Gastrocnemius medialis (tissue), 4 donors: ENCODE results near the gene E2F1. TPM values are rescaled to one million over a fixed set of nuclear protein-coding genes. Genes with fewer than 3 reads are reported as not detected.
A peak's percentile ranks its signal among the peaks of the same experiment; 100 is the strongest.

Experiments
- ATAC-seq, 2 donors: fragments of 150-250 bp; one replicate each; pipeline ENCODE4 v1.9.1; 2016
- DNase-seq, 2 donors: peaks; one replicate each; pipeline ENCODE4 v3.0.0-alpha.2; 2019
- H3K27ac ChIP-seq, 4 donors: fragments of 200-600 bp; sonication (generic); 1 replicate in 1 of 4; 2 replicates in 3 of 4; pipeline ENCODE4 v1.5.1; 2016 to 2018; ENCODE audit warnings: mild to moderate bottlenecking in 2 of 4, moderate library complexity in 1 of 4
- H3K27me3 ChIP-seq, 3 donors: fragments of 200-600 bp; sonication (generic) in 2 of 3; 1 replicate in 1 of 3; 2 replicates in 2 of 3; pipeline versions ENCODE4 v1.5.1 to v1.6.0; 2016 to 2019; ENCODE audit warnings: mild to moderate bottlenecking in 1 of 3, moderate library complexity in 1 of 3
- H3K36me3 ChIP-seq, 2 donors: fragments of 200-600 bp; sonication (generic) in 1 of 2; one replicate each; pipeline ENCODE4 v1.5.1; 2017 to 2018
- H3K4me1 ChIP-seq, 2 donors: fragments of 200-600 bp; sonication (generic) in 1 of 2; one replicate each; pipeline ENCODE4 v1.5.1; 2016 to 2017; ENCODE audit warnings: mild to moderate bottlenecking in 2 of 2
- H3K4me3 ChIP-seq, 4 donors: fragments of 200-600 bp; sonication (generic) in 3 of 4; 1 replicate in 1 of 4; 2 replicates in 3 of 4; pipeline ENCODE4 v1.5.1; 2016 to 2019; ENCODE audit warnings: mild to moderate bottlenecking in 2 of 4
- H3K9me3 ChIP-seq, 3 donors: fragments of 200-600 bp; sonication (generic) in 2 of 3; 1 replicate in 1 of 3; 2 replicates in 2 of 3; pipeline ENCODE4 v1.5.1; 2016 to 2019
- POLR2A ChIP-seq, 2 donors: fragments of 450-650 bp; IDR thresholded peaks; one replicate each; pipeline ENCODE4 v1.6.1; 2017; ENCODE audit warnings: antibody characterized with exemption in 2 of 2, mild to moderate bottlenecking in 2 of 2, moderate library complexity in 2 of 2
- in situ Hi-C, 4 donors: fragments of 200-750 bp; cut with MboI; loops; one replicate each; pipeline versions ENCODE4 v1.15.0 to v1.8.0; 2017; ENCODE audit warnings: low sequenced_read_pairs in 4 of 4
- intact Hi-C: fragments of 100-400 bp; cut with DNase I; formaldehyde crosslinking; loops from one replicate; pipeline ENCODE4 v1.15.1; 2023; ENCODE audit warnings: low total_unique reads
- total RNA-seq, 4 donors: library from RNA; depleted of rRNA; stranded (reverse); fragments of >200 nt; gene quantifications; one replicate each; pipeline versions ENCODE4 v1.1.0 to v1.2.3, GENCODE V29; 2016
- TF ChIP-seq, protein P1 (sequence below), 5 experiments: fragments of 450-650 bp in 3 of 5; fragments of 200-600 bp in 2 of 5; sonication (generic) in 2 of 5; IDR thresholded peaks in 4 of 5; conservative IDR thresholded peaks in 1 of 5; 1 replicate in 4 of 5; 2 replicates in 1 of 5; pipeline ENCODE4 v1.5.1; 2016 to 2019; ENCODE audit warnings: antibody characterized with exemption in 5 of 5, mild to moderate bottlenecking in 3 of 5, moderate library complexity in 3 of 5

Gene E2F1
- total RNA-seq, 4 donors from 2014 or later = 1.00 to 2.0 (median 1.4) TPM; not detected in 1

DNA sequence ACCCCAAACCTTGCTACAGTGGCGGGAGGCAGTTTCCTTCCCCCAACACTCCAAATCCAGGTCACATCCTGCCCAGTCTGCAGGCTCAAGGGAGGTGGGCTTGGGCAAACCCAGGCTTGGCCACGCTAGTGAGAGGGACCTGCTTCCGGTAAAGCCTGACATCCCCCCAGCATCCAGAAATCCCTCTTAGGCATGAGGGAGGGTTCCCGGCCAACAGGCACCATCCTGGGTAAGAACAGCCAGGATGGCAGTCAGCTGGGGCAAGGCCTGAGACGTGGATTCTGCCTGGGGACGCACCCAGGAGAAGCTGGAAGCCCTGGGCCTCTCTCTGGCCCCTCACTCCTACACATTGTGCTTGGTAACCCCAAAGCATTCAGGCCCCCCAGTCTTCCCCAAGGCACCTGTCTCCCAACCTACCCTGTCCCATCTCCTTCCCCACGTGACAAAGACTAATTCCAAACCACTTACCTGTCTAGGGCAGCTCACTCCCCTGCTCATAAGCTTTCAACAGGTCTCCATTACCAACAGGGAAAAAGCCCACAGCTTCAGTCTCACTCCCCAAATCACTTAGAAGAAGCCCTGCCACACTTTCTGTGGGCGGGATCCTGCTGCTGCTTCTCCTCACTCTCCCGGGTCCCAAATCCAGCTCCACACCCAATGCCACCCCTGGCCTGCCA, 22.0 kb downstream of the E2F1 start:
- in situ Hi-C loops (loop anchor here in 1 of 4 donors (10.0 kb wide), 1 partner anchor 199 kb away; no protein-coding TSS in a partner anchor), intact Hi-C loops (loop anchor here (10.0 kb wide), 2 partner anchors 179 to 331 kb away; partner anchors contain the start of gene RALY)
- Histone ChIP-seq H3K4me3 (peak overlapping the region; percentile 65 to 78 (median 70)), H3K4me1 (peaks cover 14 to 20% of the 10 kb centered on the region in 2 donors), H3K9me3 (no peaks in the 10 kb centered on the region), H3K27me3 (no peaks in the 10 kb centered on the region), H3K27ac (peak overlapping the region; percentile 76 to 82 (median 78)), H3K36me3 (peaks cover 0 to 16% of the 10 kb centered on the region in 2 donors)
- TF ChIP-seq POLR2A (IDR thresholded peaks at IDR 0.05) = no peak
- TF ChIP-seq, protein P1, sequence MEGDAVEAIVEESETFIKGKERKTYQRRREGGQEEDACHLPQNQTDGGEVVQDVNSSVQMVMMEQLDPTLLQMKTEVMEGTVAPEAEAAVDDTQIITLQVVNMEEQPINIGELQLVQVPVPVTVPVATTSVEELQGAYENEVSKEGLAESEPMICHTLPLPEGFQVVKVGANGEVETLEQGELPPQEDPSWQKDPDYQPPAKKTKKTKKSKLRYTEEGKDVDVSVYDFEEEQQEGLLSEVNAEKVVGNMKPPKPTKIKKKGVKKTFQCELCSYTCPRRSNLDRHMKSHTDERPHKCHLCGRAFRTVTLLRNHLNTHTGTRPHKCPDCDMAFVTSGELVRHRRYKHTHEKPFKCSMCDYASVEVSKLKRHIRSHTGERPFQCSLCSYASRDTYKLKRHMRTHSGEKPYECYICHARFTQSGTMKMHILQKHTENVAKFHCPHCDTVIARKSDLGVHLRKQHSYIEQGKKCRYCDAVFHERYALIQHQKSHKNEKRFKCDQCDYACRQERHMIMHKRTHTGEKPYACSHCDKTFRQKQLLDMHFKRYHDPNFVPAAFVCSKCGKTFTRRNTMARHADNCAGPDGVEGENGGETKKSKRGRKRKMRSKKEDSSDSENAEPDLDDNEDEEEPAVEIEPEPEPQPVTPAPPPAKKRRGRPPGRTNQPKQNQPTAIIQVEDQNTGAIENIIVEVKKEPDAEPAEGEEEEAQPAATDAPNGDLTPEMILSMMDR (IDR thresholded peaks at IDR 0.05 in 4 of 5, conservative IDR thresholded peaks at IDR 0.05 in 1 of 5) = no peak
- ATAC-seq (no peak), DNase-seq (no peak)

DNA sequence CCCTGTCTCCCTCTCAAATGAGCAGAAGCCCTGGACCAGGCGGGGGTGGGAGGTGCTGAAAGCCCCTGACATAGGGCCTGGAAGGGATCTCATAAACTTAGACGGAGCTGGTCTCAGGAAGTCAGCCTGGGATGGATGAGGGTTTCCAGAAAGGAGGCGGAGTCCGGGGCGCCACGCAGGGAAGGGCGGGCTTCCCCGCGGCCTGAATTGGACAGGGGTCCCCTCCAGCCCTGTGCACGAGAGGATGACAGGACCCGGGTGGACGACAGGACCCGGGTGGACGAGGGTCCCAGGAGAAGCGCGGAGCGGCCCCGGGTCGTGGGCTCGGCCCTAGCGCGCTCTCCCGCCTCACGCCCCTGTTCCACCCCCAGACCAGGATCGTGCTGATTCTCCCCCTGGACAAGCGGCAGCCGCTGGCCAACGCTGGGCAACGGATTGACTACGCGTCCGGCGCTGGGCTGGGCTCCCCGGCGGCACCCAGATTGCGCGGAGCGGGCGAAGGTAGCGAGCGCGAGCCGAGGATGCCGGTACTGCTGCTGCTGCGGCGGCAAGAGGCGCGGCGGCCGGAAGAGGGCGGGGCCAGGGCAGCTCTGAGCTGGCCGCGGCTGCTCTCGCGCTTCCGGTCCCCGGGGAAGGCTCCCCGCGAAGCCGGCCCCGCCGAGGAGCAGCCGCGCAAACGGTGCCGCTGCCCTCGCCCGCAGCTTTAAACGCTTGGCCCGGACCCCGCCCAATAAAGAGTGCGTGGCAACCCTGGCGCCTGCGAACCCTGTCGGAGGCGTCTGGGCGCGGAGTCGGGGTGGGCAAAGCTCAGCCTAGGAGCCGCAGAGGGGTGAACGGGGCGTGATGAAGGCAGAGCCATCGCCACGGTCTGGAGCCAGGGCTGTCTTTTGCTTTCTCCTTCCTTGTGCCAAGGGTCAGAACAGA, 22.8 kb downstream of the E2F1 start:
- TF ChIP-seq, protein P1 (IDR thresholded peaks at IDR 0.05 in 4 of 5, conservative IDR thresholded peaks at IDR 0.05 in 1 of 5) = peak in 1 of 5 experiments; percentile 10
- TF ChIP-seq POLR2A (IDR thresholded peaks at IDR 0.05) = peak; percentile 36 to 64
- Histone ChIP-seq H3K4me1 (peaks cover 14 to 20% of the 10 kb centered on the region in 2 donors), H3K27ac (peak overlapping the region; percentile 76 to 82 (median 78)), H3K27me3 (no peaks in the 10 kb centered on the region), H3K36me3 (peaks cover 0 to 19% of the 10 kb centered on the region in 2 donors), H3K4me3 (peak overlapping the region; percentile 65 to 78 (median 70)), H3K9me3 (no peaks in the 10 kb centered on the region)
- peak; percentile 47 to 60 for DNase-seq
- intact Hi-C loops = loop anchor here (10.0 kb wide), 2 partner anchors 179 to 331 kb away; partner anchors contain the start of gene RALY
- in situ Hi-C loops = loop anchor here in 1 of 4 donors (10.0 kb wide), 1 partner anchor 199 kb away; no protein-coding TSS in a partner anchor
- peak; percentile 21 to 35 for ATAC-seq

DNA sequence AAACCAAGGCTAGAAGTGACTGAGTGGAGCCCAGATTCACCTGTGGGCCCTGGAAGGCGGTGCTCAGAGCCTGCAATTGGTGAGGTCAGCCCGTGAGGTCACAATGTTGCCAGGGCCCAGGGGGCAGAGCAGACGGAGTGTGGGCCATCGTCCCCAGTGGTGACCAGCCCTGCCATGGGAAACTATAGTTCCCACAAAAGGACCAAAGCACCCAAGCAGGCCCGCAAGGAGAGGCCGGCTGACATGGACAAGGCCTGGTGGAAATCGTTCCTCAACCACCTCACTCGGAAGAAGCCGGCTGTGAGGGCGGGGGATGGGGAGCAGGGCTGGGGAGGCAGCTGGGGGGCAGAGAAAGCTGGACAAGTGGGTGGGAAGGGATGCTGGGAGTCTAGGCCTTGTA, 24.0 kb downstream of the E2F1 start, which contains the start of gene C20orf144:
Gene C20orf144, plus strand, starts transcription at position 156 of the 400 bp plus-strand sequence. Its CDS starts 19 bp downstream, at position 175.
- DNase-seq (no peak), ATAC-seq (no peak)
- TF ChIP-seq, protein P1 (IDR thresholded peaks at IDR 0.05 in 4 of 5, conservative IDR thresholded peaks at IDR 0.05 in 1 of 5) = no peak
- TF ChIP-seq POLR2A (IDR thresholded peaks at IDR 0.05) = no peak
- peak within 1 kb of the TSS; percentile 65 to 78 (median 70) for H3K4me3 ChIP-seq
- no peaks in the 10 kb centered on the region for H3K27me3 ChIP-seq
- in situ Hi-C loops = loop anchor here in 1 of 4 donors (10.0 kb wide), 1 partner anchor 197 kb away; no protein-coding TSS in a partner anchor
- peaks cover 14 to 20% of the 10 kb centered on the region in 2 donors for H3K4me1 ChIP-seq
- H3K27ac ChIP-seq = peak within 1 kb of the TSS; percentile 76 to 82 (median 78)
- peaks cover 0 to 31% of the 10 kb centered on the region in 2 donors for H3K36me3 ChIP-seq
- no peaks in the 10 kb centered on the region for H3K9me3 ChIP-seq
- intact Hi-C loops = loop anchor here (10.0 kb wide), 2 partner anchors 177 to 333 kb away; partner anchors contain the start of gene RALY

DNA sequence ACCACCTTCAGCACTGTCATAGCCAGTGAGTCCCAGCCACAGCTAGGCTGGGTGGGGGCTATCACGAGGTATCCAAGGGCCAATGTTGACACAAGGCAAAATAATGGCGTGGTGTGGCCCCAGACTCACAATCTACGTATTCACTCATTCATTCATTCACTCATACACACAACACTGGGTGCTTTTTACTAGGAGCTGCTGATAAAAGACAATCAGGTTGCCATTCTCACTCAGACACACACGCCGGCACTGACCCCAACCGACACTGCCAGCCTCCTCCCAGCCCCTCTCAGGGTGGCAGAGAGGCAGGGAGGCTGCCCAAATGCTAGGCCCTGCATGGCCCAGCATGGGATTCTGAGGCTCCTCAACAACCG, 25.5 kb downstream of the E2F1 start:
- no peak for TF ChIP-seq POLR2A (IDR thresholded peaks at IDR 0.05)
- TF ChIP-seq, protein P1 (IDR thresholded peaks at IDR 0.05 in 4 of 5, conservative IDR thresholded peaks at IDR 0.05 in 1 of 5) = no peak
- DNase-seq = no peak
- Histone ChIP-seq H3K4me3 (no peak overlapping the region), H3K36me3 (peaks cover 0 to 41% of the 10 kb centered on the region in 2 donors), H3K27me3 (no peaks in the 10 kb centered on the region), H3K27ac (no peak overlapping the region), H3K4me1 (peaks cover 7 to 15% of the 10 kb centered on the region in 2 donors), H3K9me3 (no peaks in the 10 kb centered on the region)
- ATAC-seq = no peak
- intact Hi-C loops = loop anchor here (10.0 kb wide), 2 partner anchors 176 to 334 kb away; partner anchors contain the start of gene RALY
- in situ Hi-C loops = loop anchor here in 1 of 4 donors (10.0 kb wide), 1 partner anchor 196 kb away; no protein-coding TSS in a partner anchor
